ENCODE data around the gene ARSI.

DNA sequence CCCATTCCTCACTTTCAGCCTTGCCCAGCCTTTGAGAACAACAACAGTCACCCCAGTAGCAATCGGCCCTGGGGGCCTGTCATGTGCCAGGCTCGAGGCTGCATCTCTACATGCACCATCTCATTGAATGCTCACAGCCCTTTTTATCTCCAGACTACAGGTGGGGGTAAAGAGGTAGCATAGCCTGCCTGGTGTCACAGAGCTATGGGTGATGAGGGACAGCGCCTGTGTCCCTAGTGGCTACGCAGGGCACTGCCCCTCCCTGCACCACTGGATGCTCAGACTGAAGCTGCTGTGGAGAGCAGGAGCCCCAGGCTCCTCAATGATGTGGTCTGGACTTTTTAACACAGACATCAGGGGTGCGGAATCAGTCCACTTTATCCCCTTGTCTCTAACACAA lies 15.9 kb downstream of the ARSI start:
- TF ChIP-seq, protein P1, sequence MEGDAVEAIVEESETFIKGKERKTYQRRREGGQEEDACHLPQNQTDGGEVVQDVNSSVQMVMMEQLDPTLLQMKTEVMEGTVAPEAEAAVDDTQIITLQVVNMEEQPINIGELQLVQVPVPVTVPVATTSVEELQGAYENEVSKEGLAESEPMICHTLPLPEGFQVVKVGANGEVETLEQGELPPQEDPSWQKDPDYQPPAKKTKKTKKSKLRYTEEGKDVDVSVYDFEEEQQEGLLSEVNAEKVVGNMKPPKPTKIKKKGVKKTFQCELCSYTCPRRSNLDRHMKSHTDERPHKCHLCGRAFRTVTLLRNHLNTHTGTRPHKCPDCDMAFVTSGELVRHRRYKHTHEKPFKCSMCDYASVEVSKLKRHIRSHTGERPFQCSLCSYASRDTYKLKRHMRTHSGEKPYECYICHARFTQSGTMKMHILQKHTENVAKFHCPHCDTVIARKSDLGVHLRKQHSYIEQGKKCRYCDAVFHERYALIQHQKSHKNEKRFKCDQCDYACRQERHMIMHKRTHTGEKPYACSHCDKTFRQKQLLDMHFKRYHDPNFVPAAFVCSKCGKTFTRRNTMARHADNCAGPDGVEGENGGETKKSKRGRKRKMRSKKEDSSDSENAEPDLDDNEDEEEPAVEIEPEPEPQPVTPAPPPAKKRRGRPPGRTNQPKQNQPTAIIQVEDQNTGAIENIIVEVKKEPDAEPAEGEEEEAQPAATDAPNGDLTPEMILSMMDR (IDR thresholded peaks at IDR 0.05; ENCODE audit: insufficient read depth, low read length, poor library complexity, severe bottlenecking), result no peak
- TF ChIP-seq EZH2phosphoT487 (conservative IDR thresholded peaks at IDR 0.05; ENCODE audit: low read length), result no peak

All from SU-DHL-6 (cell line).